Measurements from ENCODE around the gene DNAJA4. TPM values are rescaled to one million over a fixed set of nuclear protein-coding genes. Genes with fewer than 3 reads are reported as not detected.
A peak's percentile ranks its signal among the peaks of the same experiment; 100 is the strongest.

DNAJA4 gene
- total RNA-seq, 2 donors from 2014 or later = 27.2 to 28.9 TPM

DNA sequence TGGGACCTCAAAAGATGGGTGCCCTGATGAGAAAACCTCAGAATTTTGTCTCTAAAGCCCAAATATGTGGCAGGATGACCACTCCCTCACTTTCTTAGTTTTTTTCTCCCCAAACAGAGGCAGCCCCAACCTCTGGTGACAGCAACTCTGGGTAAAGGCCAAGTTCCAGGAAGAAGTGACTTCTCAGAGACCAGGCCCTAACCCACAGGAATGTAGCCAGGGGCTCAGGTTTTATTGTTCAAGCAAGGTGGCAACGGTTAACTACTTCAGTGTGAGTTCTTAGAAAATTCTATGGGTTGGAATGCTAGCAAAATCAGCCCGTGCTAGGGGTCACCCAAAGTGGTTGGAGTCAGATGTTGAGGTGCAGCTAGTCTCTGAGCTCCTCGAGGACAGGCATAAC is 5.1 kb upstream of the DNAJA4 start:
- TF ChIP-seq, protein P1, sequence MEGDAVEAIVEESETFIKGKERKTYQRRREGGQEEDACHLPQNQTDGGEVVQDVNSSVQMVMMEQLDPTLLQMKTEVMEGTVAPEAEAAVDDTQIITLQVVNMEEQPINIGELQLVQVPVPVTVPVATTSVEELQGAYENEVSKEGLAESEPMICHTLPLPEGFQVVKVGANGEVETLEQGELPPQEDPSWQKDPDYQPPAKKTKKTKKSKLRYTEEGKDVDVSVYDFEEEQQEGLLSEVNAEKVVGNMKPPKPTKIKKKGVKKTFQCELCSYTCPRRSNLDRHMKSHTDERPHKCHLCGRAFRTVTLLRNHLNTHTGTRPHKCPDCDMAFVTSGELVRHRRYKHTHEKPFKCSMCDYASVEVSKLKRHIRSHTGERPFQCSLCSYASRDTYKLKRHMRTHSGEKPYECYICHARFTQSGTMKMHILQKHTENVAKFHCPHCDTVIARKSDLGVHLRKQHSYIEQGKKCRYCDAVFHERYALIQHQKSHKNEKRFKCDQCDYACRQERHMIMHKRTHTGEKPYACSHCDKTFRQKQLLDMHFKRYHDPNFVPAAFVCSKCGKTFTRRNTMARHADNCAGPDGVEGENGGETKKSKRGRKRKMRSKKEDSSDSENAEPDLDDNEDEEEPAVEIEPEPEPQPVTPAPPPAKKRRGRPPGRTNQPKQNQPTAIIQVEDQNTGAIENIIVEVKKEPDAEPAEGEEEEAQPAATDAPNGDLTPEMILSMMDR (IDR thresholded peaks at IDR 0.05) = no peak
- Histone ChIP-seq H3K36me3 (no peaks in the 10 kb centered on the region), H3K4me1 (ENCODE audit: control insufficient read depth in 1 of 2, low read depth in 2 of 2) (no peaks in the 10 kb centered on the region), H3K4me3 (no peak overlapping the region), H3K27me3 (replicated peaks; ENCODE audit: insufficient read depth) (no peaks in the 10 kb centered on the region), H3K27ac (no peak overlapping the region), H3K9me3 (no peaks in the 10 kb centered on the region)
- DNase-seq (ENCODE audit: low spot score) (no peak), ATAC-seq (ENCODE audit: insufficient number of reproducible peaks, low FRiP score, low read depth) (no peak)

GRCh38 chr15:78260489-78260888 is 3.9 kb upstream of the DNAJA4 start:
- H3K4me3 ChIP-seq = no peak overlapping the region
- H3K27me3 ChIP-seq (replicated peaks; ENCODE audit: insufficient read depth) = no peaks in the 10 kb centered on the region
- H3K9me3 ChIP-seq = no peaks in the 10 kb centered on the region
- DNase-seq (ENCODE audit: low spot score) = no peak
- no peak overlapping the region for H3K27ac ChIP-seq
- no peaks in the 10 kb centered on the region for H3K36me3 ChIP-seq
- H3K4me1 ChIP-seq (ENCODE audit: control insufficient read depth in 1 of 2, low read depth in 2 of 2) = peaks cover 2 to 8% of the 10 kb centered on the region in 2 donors
- TF ChIP-seq, protein P1 (IDR thresholded peaks at IDR 0.05) = no peak
- no peak for ATAC-seq (ENCODE audit: insufficient number of reproducible peaks, low FRiP score, low read depth)

DNA sequence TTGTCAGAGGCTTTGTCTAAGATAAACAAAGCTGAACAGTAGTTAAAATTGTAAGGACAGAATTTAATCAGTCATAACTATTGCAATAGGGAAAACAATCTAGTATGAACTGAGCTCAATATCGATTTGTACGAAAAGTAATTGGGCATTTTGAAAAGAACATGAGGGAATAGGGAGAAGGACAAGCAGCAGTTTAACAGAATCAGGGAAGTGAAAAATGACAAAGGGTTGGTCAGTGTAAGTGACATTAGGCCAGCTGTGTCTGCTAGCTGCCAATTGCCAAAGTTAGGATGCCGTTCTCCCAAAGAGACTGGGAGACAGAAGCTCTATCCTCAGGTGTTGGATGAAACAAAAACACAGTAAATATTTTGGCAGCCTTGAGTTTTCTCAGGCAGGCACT is 3.3 kb upstream of the DNAJA4 start:
- H3K36me3 ChIP-seq = no peaks in the 10 kb centered on the region
- peaks cover 3 to 11% of the 10 kb centered on the region in 2 donors for H3K4me1 ChIP-seq (ENCODE audit: control insufficient read depth in 1 of 2, low read depth in 2 of 2)
- H3K27ac ChIP-seq = no peak overlapping the region
- no peaks in the 10 kb centered on the region for H3K27me3 ChIP-seq (replicated peaks; ENCODE audit: insufficient read depth)
- ATAC-seq (ENCODE audit: insufficient number of reproducible peaks, low FRiP score, low read depth) = no peak
- H3K9me3 ChIP-seq = no peaks in the 10 kb centered on the region
- TF ChIP-seq, protein P1 (IDR thresholded peaks at IDR 0.05) = no peak
- no peak for DNase-seq (ENCODE audit: low spot score)
- H3K4me3 ChIP-seq = no peak overlapping the region

DNA sequence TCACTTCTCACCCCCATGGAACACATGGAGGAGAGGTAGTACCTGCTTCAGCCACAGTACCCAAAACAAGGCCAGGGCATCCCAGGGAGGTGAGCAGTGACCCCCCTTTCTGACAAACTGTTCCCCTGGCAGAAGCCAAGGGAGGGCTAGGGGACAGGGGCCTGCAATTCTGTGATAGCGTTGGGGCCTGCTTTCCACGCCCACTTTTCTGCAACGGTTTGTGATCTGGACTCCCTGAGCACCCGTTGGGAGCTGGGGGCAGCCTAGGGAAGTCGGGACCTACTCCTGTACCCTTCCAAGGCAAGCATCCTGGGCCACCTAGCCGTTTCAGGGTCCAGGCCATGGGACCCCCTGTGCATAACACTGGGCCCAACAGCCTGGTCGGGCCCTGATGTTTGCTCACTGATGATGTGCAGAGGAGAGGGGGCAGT is 996 bp upstream of the DNAJA4 start:
- peaks cover 3 to 30% of the 10 kb centered on the region in 2 donors for H3K4me1 ChIP-seq (ENCODE audit: control insufficient read depth in 1 of 2, low read depth in 2 of 2)
- no peaks in the 10 kb centered on the region for H3K9me3 ChIP-seq
- H3K4me3 ChIP-seq = no peak overlapping the region
- no peak for ATAC-seq (ENCODE audit: insufficient number of reproducible peaks, low FRiP score, low read depth)
- DNase-seq (ENCODE audit: low spot score) = no peak
- H3K27me3 ChIP-seq (replicated peaks; ENCODE audit: insufficient read depth) = no peaks in the 10 kb centered on the region
- TF ChIP-seq, protein P1 (IDR thresholded peaks at IDR 0.05) = peak; percentile 18
- no peaks in the 10 kb centered on the region for H3K36me3 ChIP-seq
- no peak overlapping the region for H3K27ac ChIP-seq

- peak overlapping the region; percentile 49 to 54 for H3K27ac ChIP-seq
- H3K4me3 ChIP-seq = peak overlapping the region; percentile 85
- no peaks in the 10 kb centered on the region for H3K9me3 ChIP-seq
- TF ChIP-seq, protein P1 (IDR thresholded peaks at IDR 0.05) = no peak
- DNase-seq (ENCODE audit: low spot score) (no peak), ATAC-seq (ENCODE audit: insufficient number of reproducible peaks, low FRiP score, low read depth) (no peak)
- no peaks in the 10 kb centered on the region for H3K27me3 ChIP-seq (replicated peaks; ENCODE audit: insufficient read depth)
- H3K36me3 ChIP-seq = no peaks in the 10 kb centered on the region
- peaks cover 3 to 30% of the 10 kb centered on the region in 2 donors for H3K4me1 ChIP-seq (ENCODE audit: control insufficient read depth in 1 of 2, low read depth in 2 of 2)
Measured at GRCh38 chr15:78263907-78264303, 457 bp upstream of the DNAJA4 start.
